A549 (cell line): ENCODE results near the gene SUGCT.

ENCODE experiments used
- BHLHE40 ChIP-seq: IDR thresholded peaks from 2 replicates; pipeline ENCODE4 v1.6.1; 2012; ENCODE audit warnings: low read depth, low read length, inconsistent platforms
- CBX2 ChIP-seq: fragments of 200-600 bp; sonication (generic); IDR thresholded peaks from 2 replicates; pipeline ENCODE4 v1.6.1; 2016; ENCODE audit warnings: low read depth, mild to moderate bottlenecking, borderline replicate concordance
- CHD2 ChIP-seq: fragments of 150-350 bp; IDR thresholded peaks from 2 replicates; pipeline ENCODE4 v1.6.1; 2014; ENCODE audit warnings: low read length; ENCODE audit not compliant: partially characterized antibody
- CTCF ChIP-seq: fragments of >200 bp; sonication (Bioruptor Twin); formaldehyde crosslinking; IDR thresholded peaks from 3 replicates; pipeline ENCODE4 v1.5.1; 2016
- EP300 ChIP-seq, 2 experiments: fragments of >200 bp; sonication (Bioruptor Twin); formaldehyde crosslinking; IDR thresholded peaks; 2 replicates in 1 of 2; 3 replicates in 1 of 2; pipeline ENCODE4 v1.6.1; 2016 to 2017
- ESRRA ChIP-seq: fragments of 150-350 bp; IDR thresholded peaks from 2 replicates; pipeline ENCODE4 v1.6.1; 2014; ENCODE audit warnings: mild to moderate bottlenecking, low read length, borderline replicate concordance
- POLR2A ChIP-seq: IDR thresholded peaks from 2 replicates; pipeline ENCODE4 v1.6.1; 2012; ENCODE audit warnings: mild to moderate bottlenecking, low read length
- RAD21 ChIP-seq, 2 experiments: fragments of >200 bp in 1 of 2; sonication (Bioruptor Twin) in 1 of 2; formaldehyde crosslinking in 1 of 2; IDR thresholded peaks in 1 of 2; conservative IDR thresholded peaks in 1 of 2; 2 replicates in 1 of 2; 3 replicates in 1 of 2; pipeline ENCODE4 v1.6.1; 2012 to 2018; ENCODE audit warnings: inconsistent platforms in 1 of 2
- REST ChIP-seq: fragments of 200-600 bp; sonication (generic); IDR thresholded peaks from 2 replicates; pipeline ENCODE4 v1.6.1; 2016; ENCODE audit warnings: antibody characterized with exemption, mild to moderate bottlenecking, moderate library complexity
- SMC3 ChIP-seq: fragments of >200 bp; sonication (Bioruptor Twin); formaldehyde crosslinking; IDR thresholded peaks from 3 replicates; pipeline ENCODE4 v1.6.1; 2018; ENCODE audit warnings: inconsistent platforms
- USF2 ChIP-seq: fragments of 450-650 bp; IDR thresholded peaks from 2 replicates; pipeline ENCODE4 v1.6.1; 2014; ENCODE audit warnings: antibody characterized with exemption
- TF ChIP-seq, protein P1 (sequence below): IDR thresholded peaks from 2 replicates; pipeline ENCODE4 v1.6.1; 2012
- TF ChIP-seq, protein P2 (sequence below): fragments of >200 bp; sonication (Bioruptor Twin); formaldehyde crosslinking; IDR thresholded peaks from 3 replicates; pipeline ENCODE4 v1.6.1; 2016

- no peak for TF ChIP-seq POLR2A
- TF ChIP-seq CTCF, result no peak
- no peak for TF ChIP-seq SMC3
- TF ChIP-seq, protein P1, sequence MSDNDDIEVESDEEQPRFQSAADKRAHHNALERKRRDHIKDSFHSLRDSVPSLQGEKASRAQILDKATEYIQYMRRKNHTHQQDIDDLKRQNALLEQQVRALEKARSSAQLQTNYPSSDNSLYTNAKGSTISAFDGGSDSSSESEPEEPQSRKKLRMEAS, result no peak
- no peak for TF ChIP-seq BHLHE40
- no peak for TF ChIP-seq REST
- TF ChIP-seq ESRRA, result no peak
- TF ChIP-seq EP300 (IDR thresholded peaks at IDR 0.05), result no peak
- no peak for TF ChIP-seq RAD21 (conservative IDR thresholded peaks at IDR 0.05 in 1 of 2, IDR thresholded peaks at IDR 0.05 in 1 of 2)
- TF ChIP-seq USF2, result no peak
- no peak for TF ChIP-seq CBX2
- TF ChIP-seq CHD2, result no peak
- TF ChIP-seq, protein P2, sequence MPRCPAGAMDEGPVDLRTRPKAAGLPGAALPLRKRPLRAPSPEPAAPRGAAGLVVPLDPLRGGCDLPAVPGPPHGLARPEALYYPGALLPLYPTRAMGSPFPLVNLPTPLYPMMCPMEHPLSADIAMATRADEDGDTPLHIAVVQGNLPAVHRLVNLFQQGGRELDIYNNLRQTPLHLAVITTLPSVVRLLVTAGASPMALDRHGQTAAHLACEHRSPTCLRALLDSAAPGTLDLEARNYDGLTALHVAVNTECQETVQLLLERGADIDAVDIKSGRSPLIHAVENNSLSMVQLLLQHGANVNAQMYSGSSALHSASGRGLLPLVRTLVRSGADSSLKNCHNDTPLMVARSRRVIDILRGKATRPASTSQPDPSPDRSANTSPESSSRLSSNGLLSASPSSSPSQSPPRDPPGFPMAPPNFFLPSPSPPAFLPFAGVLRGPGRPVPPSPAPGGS, result no peak
Measured at GRCh38 chr7:40698921-40699260, 564.1 kb downstream of the SUGCT start.
